ENCODE results near the gene SLC7A5. TPM values are rescaled to one million over a fixed set of nuclear protein-coding genes. Genes with fewer than 3 reads are reported as not detected.
A peak's percentile ranks its signal among the peaks of the same experiment; 100 is the strongest.

SLC7A5 gene
- total and polyA plus RNA-seq, 2 of the 13 experiments (the other 11 are each of a cell fraction or from before 2014, with no cell fraction given), result 79.6 to 155 TPM

DNA sequence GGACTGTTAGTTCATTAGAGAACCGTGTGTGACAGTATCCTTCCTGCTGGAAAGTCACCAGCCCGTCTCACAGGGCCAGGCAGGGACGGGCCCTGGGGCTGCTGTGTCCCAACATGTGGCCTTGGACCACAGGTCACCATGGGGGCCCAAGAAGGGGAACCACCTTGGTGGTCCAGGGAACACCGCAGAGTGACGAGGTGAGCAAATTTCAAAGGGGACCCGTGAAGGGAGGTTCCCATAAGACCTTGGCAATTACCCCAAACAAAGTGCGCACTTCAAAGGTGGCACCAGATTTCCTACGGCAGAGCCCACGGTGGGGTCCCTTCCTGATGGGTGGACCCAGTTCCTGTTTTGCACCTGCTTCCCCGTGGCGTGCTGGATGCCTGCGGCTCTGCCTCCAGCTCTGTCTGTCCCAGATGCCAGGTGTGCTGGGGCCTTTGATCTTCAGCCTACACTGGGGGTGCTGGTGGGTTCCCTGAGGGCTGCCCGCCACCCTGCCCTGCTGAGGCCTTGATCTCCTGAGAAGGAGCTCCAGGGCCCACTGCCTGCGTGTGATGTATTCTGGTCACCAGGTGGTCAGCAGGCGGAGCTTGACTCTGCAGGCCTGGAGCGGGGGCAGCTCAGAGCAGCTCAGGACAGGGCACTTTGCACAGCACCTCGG lies 27.0 kb downstream of the SLC7A5 start (continued):
- TF ChIP-seq, protein P1, sequence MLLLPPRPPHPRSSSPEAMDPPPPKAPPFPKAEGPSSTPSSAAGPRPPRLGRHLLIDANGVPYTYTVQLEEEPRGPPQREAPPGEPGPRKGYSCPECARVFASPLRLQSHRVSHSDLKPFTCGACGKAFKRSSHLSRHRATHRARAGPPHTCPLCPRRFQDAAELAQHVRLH (CRISPR knock-in tag; IDR thresholded peaks at IDR 0.05; ENCODE audit: borderline replicate concordance, low read depth), result 0 out of 2 replicates have a peak, but pooled peaks have one; percentile 13
- TF ChIP-seq IKZF4 (CRISPR knock-in tag; IDR thresholded peaks at IDR 0.05; ENCODE audit: borderline replicate concordance, low read depth, not compliant biosample characterization), result no peak
- no peak for TF ChIP-seq MBNL3 (CRISPR knock-in tag; conservative IDR thresholded peaks at IDR 0.05)
- TF ChIP-seq MYC (CRISPR knock-in tag; IDR thresholded peaks at IDR 0.05; ENCODE audit: borderline replicate concordance), result peak; percentile 64; the same call in 1 of the 2 replicates
- no peak for TF ChIP-seq ZNF331 (CRISPR knock-in tag; IDR thresholded peaks at IDR 0.05)
- no peak for TF ChIP-seq ZNF883 (CRISPR knock-in tag; IDR thresholded peaks at IDR 0.05; ENCODE audit: not compliant biosample characterization)
- TF ChIP-seq ZNF768 (CRISPR knock-in tag; IDR thresholded peaks at IDR 0.05), result peak; percentile 84
- TF ChIP-seq, protein P2, sequence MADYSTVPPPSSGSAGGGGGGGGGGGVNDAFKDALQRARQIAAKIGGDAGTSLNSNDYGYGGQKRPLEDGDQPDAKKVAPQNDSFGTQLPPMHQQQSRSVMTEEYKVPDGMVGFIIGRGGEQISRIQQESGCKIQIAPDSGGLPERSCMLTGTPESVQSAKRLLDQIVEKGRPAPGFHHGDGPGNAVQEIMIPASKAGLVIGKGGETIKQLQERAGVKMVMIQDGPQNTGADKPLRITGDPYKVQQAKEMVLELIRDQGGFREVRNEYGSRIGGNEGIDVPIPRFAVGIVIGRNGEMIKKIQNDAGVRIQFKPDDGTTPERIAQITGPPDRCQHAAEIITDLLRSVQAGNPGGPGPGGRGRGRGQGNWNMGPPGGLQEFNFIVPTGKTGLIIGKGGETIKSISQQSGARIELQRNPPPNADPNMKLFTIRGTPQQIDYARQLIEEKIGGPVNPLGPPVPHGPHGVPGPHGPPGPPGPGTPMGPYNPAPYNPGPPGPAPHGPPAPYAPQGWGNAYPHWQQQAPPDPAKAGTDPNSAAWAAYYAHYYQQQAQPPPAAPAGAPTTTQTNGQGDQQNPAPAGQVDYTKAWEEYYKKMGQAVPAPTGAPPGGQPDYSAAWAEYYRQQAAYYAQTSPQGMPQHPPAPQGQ (CRISPR knock-in tag; IDR thresholded peaks at IDR 0.05; ENCODE audit: borderline replicate concordance), result no peak
- no peak for TF ChIP-seq ZNF296 (CRISPR knock-in tag; conservative IDR thresholded peaks at IDR 0.05)
- no peak for TF ChIP-seq EED (CRISPR knock-in tag; IDR thresholded peaks at IDR 0.05)
- TF ChIP-seq GATA4 (IDR thresholded peaks at IDR 0.05; ENCODE audit: borderline replicate concordance, low read depth), result no peak
- TF ChIP-seq CEBPG (CRISPR knock-in tag; IDR thresholded peaks at IDR 0.05), result peak; percentile 8; the same call in 1 of the 2 replicates
- TF ChIP-seq MAFG (CRISPR knock-in tag; IDR thresholded peaks at IDR 0.05), result no peak
- no peak for TF ChIP-seq NFE2 (CRISPR knock-in tag; IDR thresholded peaks at IDR 0.05)
- TF ChIP-seq, protein P3, sequence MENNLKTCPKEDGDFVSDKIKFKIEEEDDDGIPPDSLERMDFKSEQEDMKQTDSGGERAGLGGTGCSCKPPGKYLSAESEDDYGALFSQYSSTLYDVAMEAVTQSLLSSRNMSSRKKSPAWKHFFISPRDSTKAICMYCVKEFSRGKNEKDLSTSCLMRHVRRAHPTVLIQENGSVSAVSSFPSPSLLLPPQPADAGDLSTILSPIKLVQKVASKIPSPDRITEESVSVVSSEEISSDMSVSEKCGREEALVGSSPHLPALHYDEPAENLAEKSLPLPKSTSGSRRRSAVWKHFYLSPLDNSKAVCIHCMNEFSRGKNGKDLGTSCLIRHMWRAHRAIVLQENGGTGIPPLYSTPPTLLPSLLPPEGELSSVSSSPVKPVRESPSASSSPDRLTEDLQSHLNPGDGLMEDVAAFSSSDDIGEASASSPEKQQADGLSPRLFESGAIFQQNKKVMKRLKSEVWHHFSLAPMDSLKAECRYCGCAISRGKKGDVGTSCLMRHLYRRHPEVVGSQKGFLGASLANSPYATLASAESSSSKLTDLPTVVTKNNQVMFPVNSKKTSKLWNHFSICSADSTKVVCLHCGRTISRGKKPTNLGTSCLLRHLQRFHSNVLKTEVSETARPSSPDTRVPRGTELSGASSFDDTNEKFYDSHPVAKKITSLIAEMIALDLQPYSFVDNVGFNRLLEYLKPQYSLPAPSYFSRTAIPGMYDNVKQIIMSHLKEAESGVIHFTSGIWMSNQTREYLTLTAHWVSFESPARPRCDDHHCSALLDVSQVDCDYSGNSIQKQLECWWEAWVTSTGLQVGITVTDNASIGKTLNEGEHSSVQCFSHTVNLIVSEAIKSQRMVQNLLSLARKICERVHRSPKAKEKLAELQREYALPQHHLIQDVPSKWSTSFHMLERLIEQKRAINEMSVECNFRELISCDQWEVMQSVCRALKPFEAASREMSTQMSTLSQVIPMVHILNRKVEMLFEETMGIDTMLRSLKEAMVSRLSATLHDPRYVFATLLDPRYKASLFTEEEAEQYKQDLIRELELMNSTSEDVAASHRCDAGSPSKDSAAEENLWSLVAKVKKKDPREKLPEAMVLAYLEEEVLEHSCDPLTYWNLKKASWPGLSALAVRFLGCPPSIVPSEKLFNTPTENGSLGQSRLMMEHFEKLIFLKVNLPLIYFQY (CRISPR knock-in tag; IDR thresholded peaks at IDR 0.05; ENCODE audit: borderline replicate concordance), result peak; percentile 41; the same call in 1 of the 2 replicates
- TF ChIP-seq, protein P4, sequence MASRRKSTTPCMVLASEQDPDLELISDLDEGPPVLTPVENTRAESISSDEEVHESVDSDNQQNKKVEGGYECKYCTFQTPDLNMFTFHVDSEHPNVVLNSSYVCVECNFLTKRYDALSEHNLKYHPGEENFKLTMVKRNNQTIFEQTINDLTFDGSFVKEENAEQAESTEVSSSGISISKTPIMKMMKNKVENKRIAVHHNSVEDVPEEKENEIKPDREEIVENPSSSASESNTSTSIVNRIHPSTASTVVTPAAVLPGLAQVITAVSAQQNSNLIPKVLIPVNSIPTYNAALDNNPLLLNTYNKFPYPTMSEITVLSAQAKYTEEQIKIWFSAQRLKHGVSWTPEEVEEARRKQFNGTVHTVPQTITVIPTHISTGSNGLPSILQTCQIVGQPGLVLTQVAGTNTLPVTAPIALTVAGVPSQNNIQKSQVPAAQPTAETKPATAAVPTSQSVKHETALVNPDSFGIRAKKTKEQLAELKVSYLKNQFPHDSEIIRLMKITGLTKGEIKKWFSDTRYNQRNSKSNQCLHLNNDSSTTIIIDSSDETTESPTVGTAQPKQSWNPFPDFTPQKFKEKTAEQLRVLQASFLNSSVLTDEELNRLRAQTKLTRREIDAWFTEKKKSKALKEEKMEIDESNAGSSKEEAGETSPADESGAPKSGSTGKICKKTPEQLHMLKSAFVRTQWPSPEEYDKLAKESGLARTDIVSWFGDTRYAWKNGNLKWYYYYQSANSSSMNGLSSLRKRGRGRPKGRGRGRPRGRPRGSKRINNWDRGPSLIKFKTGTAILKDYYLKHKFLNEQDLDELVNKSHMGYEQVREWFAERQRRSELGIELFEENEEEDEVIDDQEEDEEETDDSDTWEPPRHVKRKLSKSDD (CRISPR knock-in tag; IDR thresholded peaks at IDR 0.05; ENCODE audit: low read depth), result peak; percentile 65; the same call in 1 of the 2 replicates
- peak; percentile 10; the same call in 1 of the 2 replicates for TF ChIP-seq ZNF441 (CRISPR knock-in tag; IDR thresholded peaks at IDR 0.05; ENCODE audit: borderline replicate concordance)
- 0 out of 2 replicates have a peak, but pooled peaks have one; percentile 41 for TF ChIP-seq CAMTA2 (CRISPR knock-in tag; IDR thresholded peaks at IDR 0.05; ENCODE audit: borderline replicate concordance)
- peak; percentile 84 for TF ChIP-seq SALL1 (CRISPR knock-in tag; IDR thresholded peaks at IDR 0.05)
- TF ChIP-seq HNRNPK (IDR thresholded peaks at IDR 0.05; ENCODE audit: low read depth, low read length, poor library complexity, severe bottlenecking), result no peak
- TF ChIP-seq ZNF713 (CRISPR knock-in tag; IDR thresholded peaks at IDR 0.05), result no peak
